Activated CD4-positive, alpha-beta T cell treated with anti-CD3 and anti-CD28 coated beads, Interleukin-2, amount 10 ng/mL, durations not matched to agents 7 days and 5 days (primary cell): Measurements from ENCODE around the gene NACA2. TPM values are rescaled to one million over a fixed set of nuclear protein-coding genes. Genes with fewer than 3 reads are reported as not detected.
"Not testable (repeated sequence)": the region's sequence is repeated elsewhere in the genome, so short reads cannot be mapped to it uniquely, and the experiment has no call there.

Source experiments
- CTCF ChIA-PET: fragments of 350-600 bp; sonication (Branson Sonifier 250); formaldehyde crosslinking; loops from one replicate; lab custom pipeline; 2021; ENCODE audit warnings: antibody characterized with exemption; lab: Charles Lee
- POLR2A ChIA-PET: fragments of 350-600 bp; sonication (Branson Sonifier 250); formaldehyde crosslinking; loops from one replicate; lab custom pipeline; 2021; ENCODE audit warnings: antibody characterized with exemption; lab: Charles Lee
- DNase-seq: peaks from one replicate; pipeline ENCODE4 v3.0.0-alpha.2; 2020
- H3K27ac Mint-ChIP-seq: one replicate; pipeline ENCODE4 v1.8.0; 2021; ENCODE audit warnings: mild to moderate bottlenecking, moderate library complexity, mixed read lengths
- H3K27me3 Mint-ChIP-seq: one replicate; pipeline ENCODE4 v1.8.0; 2021; ENCODE audit warnings: mixed read lengths
- H3K36me3 Mint-ChIP-seq: one replicate; pipeline ENCODE4 v1.8.0; 2021; ENCODE audit warnings: low read depth, mixed read lengths
- H3K4me1 Mint-ChIP-seq: one replicate; pipeline ENCODE4 v1.8.0; 2021; ENCODE audit warnings: mixed read lengths
- H3K4me3 Mint-ChIP-seq: one replicate; pipeline ENCODE4 v1.8.0; 2021; ENCODE audit warnings: mild to moderate bottlenecking, moderate library complexity, mixed read lengths
- H3K9me3 Mint-ChIP-seq: one replicate; pipeline ENCODE4 v1.8.0; 2021; ENCODE audit warnings: mixed read lengths
- total RNA-seq, 2 experiments: library from RNA; stranded (reverse); gene quantifications; one replicate each; pipeline ENCODE4 v1.2.3, GENCODE V29; 2021

NACA2 gene
- total RNA-seq, 2 experiments from 2014 or later: 0.35 TPM; not detected in 1

- ChIA-PET CTCF (no interaction called here), POLR2A (no interaction called here)
- Mint-ChIP-seq H3K9me3 (peaks cover 5% of the 10 kb centered on the region), H3K27me3 (peaks cover 15% of the 10 kb centered on the region), H3K4me3 (no peak overlapping the region), H3K4me1 (no peaks in the 10 kb centered on the region), H3K27ac (no peak overlapping the region), H3K36me3 (no peaks in the 10 kb centered on the region)
- no peak for DNase-seq
Measured at GRCh38 chr17:61570118-61570517, 20.9 kb downstream of the NACA2 start.

- peaks cover 12% of the 10 kb centered on the region for H3K27me3 Mint-ChIP-seq
- POLR2A ChIA-PET, H3K9me3 Mint-ChIP-seq, CTCF ChIA-PET, H3K36me3 Mint-ChIP-seq, H3K4me1 Mint-ChIP-seq, DNase-seq, H3K27ac Mint-ChIP-seq, H3K4me3 Mint-ChIP-seq: not testable (repeated sequence)
Measured at GRCh38 chr17:61569525-61569924, 21.5 kb downstream of the NACA2 start.

- H3K27me3 Mint-ChIP-seq: peaks cover 12% of the 10 kb centered on the region
- H3K9me3 Mint-ChIP-seq: peaks cover 5% of the 10 kb centered on the region
- H3K27ac Mint-ChIP-seq: no peak overlapping the region
- H3K4me3 Mint-ChIP-seq: no peak overlapping the region
- H3K36me3 Mint-ChIP-seq: no peaks in the 10 kb centered on the region
- DNase-seq: no peak
- POLR2A ChIA-PET: no interaction called here
- H3K4me1 Mint-ChIP-seq: no peaks in the 10 kb centered on the region
- CTCF ChIA-PET: no interaction called here
Measured at GRCh38 chr17:61568219-61569072, 22.6 kb downstream of the NACA2 start.

GRCh38 chr17:61567045-61567802, 23.8 kb downstream of the NACA2 start:
- POLR2A ChIA-PET: no interaction called here
- Mint-ChIP-seq H3K36me3 (no peaks in the 10 kb centered on the region), H3K4me3 (no peak overlapping the region), H3K27me3 (peaks cover 14% of the 10 kb centered on the region), H3K9me3 (peaks cover 5% of the 10 kb centered on the region), H3K4me1 (no peaks in the 10 kb centered on the region), H3K27ac (no peak overlapping the region)
- CTCF ChIA-PET: no interaction called here
- no peak for DNase-seq

- H3K9me3 Mint-ChIP-seq, H3K36me3 Mint-ChIP-seq, DNase-seq, POLR2A ChIA-PET, H3K4me3 Mint-ChIP-seq, CTCF ChIA-PET, H3K27ac Mint-ChIP-seq, H3K4me1 Mint-ChIP-seq: not testable (repeated sequence)
- peaks cover 12% of the 10 kb centered on the region for H3K27me3 Mint-ChIP-seq
Measured at GRCh38 chr17:61566448-61566847, 24.6 kb downstream of the NACA2 start.

GRCh38 chr17:61565850-61566249, 25.2 kb downstream of the NACA2 start:
- H3K27ac Mint-ChIP-seq, DNase-seq, POLR2A ChIA-PET, H3K36me3 Mint-ChIP-seq, H3K27me3 Mint-ChIP-seq, CTCF ChIA-PET, H3K4me3 Mint-ChIP-seq, H3K4me1 Mint-ChIP-seq, H3K9me3 Mint-ChIP-seq: not testable (repeated sequence)

- POLR2A ChIA-PET: no interaction called here
- Mint-ChIP-seq H3K4me3 (no peak overlapping the region), H3K27ac (no peak overlapping the region), H3K4me1 (no peaks in the 10 kb centered on the region), H3K27me3 (peaks cover 8% of the 10 kb centered on the region), H3K36me3 (no peaks in the 10 kb centered on the region), H3K9me3 (no peaks in the 10 kb centered on the region)
- DNase-seq: no peak
- CTCF ChIA-PET: no interaction called here
Measured at GRCh38 chr17:61565213-61565612, 25.8 kb downstream of the NACA2 start.

GRCh38 chr17:61562287-61562686, 28.7 kb downstream of the NACA2 start:
- Mint-ChIP-seq H3K36me3 (no peaks in the 10 kb centered on the region), H3K9me3 (no peaks in the 10 kb centered on the region), H3K27me3 (peaks cover 13% of the 10 kb centered on the region), H3K4me3 (no peak overlapping the region), H3K27ac (no peak overlapping the region), H3K4me1 (no peaks in the 10 kb centered on the region)
- DNase-seq: no peak
- ChIA-PET CTCF (no interaction called here), POLR2A (no interaction called here)

GRCh38 chr17:61561354-61561753, 29.7 kb downstream of the NACA2 start:
- Mint-ChIP-seq H3K4me1 (no peaks in the 10 kb centered on the region), H3K36me3 (no peaks in the 10 kb centered on the region), H3K27me3 (peaks cover 14% of the 10 kb centered on the region), H3K9me3 (no peaks in the 10 kb centered on the region), H3K4me3 (no peak overlapping the region), H3K27ac (no peak overlapping the region)
- ChIA-PET CTCF (interaction anchor here (0.6 kb wide), 1 partner anchor 10 kb away, joined by 5 read pairs; no protein-coding TSS in a partner anchor), POLR2A (no interaction called here)
- DNase-seq: no peak

GRCh38 chr17:61560071-61560470, 30.9 kb downstream of the NACA2 start:
- Mint-ChIP-seq H3K4me3 (no peak overlapping the region), H3K27ac (no peak overlapping the region), H3K27me3 (peaks cover 14% of the 10 kb centered on the region), H3K4me1 (no peaks in the 10 kb centered on the region), H3K9me3 (no peaks in the 10 kb centered on the region), H3K36me3 (no peaks in the 10 kb centered on the region)
- CTCF ChIA-PET: interaction anchor here (0.7 kb wide), 1 partner anchor 516 kb away, joined by 4 read pairs; no protein-coding TSS in a partner anchor
- POLR2A ChIA-PET: no interaction called here
- no peak for DNase-seq

- ChIA-PET CTCF (interaction anchor here (0.7 kb wide), 1 partner anchor 186 kb away, joined by 3 read pairs; no protein-coding TSS in a partner anchor), POLR2A (no interaction called here)
- Mint-ChIP-seq H3K27ac (no peak overlapping the region), H3K9me3 (no peaks in the 10 kb centered on the region), H3K27me3 (peaks cover 24% of the 10 kb centered on the region), H3K4me3 (no peak overlapping the region), H3K36me3 (no peaks in the 10 kb centered on the region), H3K4me1 (no peaks in the 10 kb centered on the region)
- no peak for DNase-seq
Measured at GRCh38 chr17:61556224-61557188, 34.5 kb downstream of the NACA2 start.

- POLR2A ChIA-PET: no interaction called here
- Mint-ChIP-seq H3K4me3 (no peak overlapping the region), H3K27me3 (peaks cover 31% of the 10 kb centered on the region), H3K36me3 (no peaks in the 10 kb centered on the region), H3K27ac (no peak overlapping the region), H3K4me1 (no peaks in the 10 kb centered on the region), H3K9me3 (no peaks in the 10 kb centered on the region)
- no peak for DNase-seq
- CTCF ChIA-PET: interaction anchor here (0.8 kb wide), 1 partner anchor 20 kb away, joined by 3 read pairs; no protein-coding TSS in a partner anchor
Measured at GRCh38 chr17:61555127-61555566, 35.9 kb downstream of the NACA2 start.
